Activated B cell treated with CpG ODN at 0.5 μM for 24 hours (primary cell): ENCODE results near the gene SF3A1. TPM values are rescaled to one million over a fixed set of nuclear protein-coding genes. Genes with fewer than 3 reads are reported as not detected.
"Not testable (repeated sequence)": the region's sequence is repeated elsewhere in the genome, so short reads cannot be mapped to it uniquely, and the experiment has no call there.

Experiments used
- ATAC-seq: fragments of 200-7000 bp; cut with Tn5 transposase; one replicate; pipeline ENCODE4 v1.10.0; 2021; ENCODE audit warnings: low read depth, mild to moderate bottlenecking, moderate library complexity
- CTCF ChIA-PET: fragments of 350-600 bp; sonication (Branson Sonifier 250); formaldehyde crosslinking; loops from one replicate; lab custom pipeline; 2021; ENCODE audit warnings: antibody characterized with exemption; lab: Charles Lee
- POLR2A ChIA-PET: fragments of 350-600 bp; sonication (Branson Sonifier 250); formaldehyde crosslinking; loops from one replicate; lab custom pipeline; 2021; ENCODE audit warnings: antibody characterized with exemption; lab: Charles Lee
- DNase-seq: peaks from one replicate; pipeline ENCODE4 v3.0.0; 2022
- H3K27ac Mint-ChIP-seq: one replicate; pipeline ENCODE4 v1.8.0; 2020; ENCODE audit warnings: mixed read lengths
- H3K27me3 Mint-ChIP-seq: one replicate; pipeline ENCODE4 v1.8.0; 2021; ENCODE audit warnings: mixed read lengths
- H3K36me3 Mint-ChIP-seq: one replicate; pipeline ENCODE4 v1.8.0; 2021; ENCODE audit warnings: low read depth, mixed read lengths
- H3K4me1 Mint-ChIP-seq: one replicate; pipeline ENCODE4 v1.8.0; 2021; ENCODE audit warnings: mixed read lengths
- H3K4me3 Mint-ChIP-seq: one replicate; pipeline ENCODE4 v1.8.0; 2020; ENCODE audit warnings: mild to moderate bottlenecking, mixed read lengths
- H3K9me3 Mint-ChIP-seq: one replicate; pipeline ENCODE4 v1.8.0; 2020; ENCODE audit warnings: mixed read lengths
- intact Hi-C: fragments of 100-400 bp; cut with micrococcal nuclease; formaldehyde crosslinking; loops from one replicate; pipeline ENCODE4 v1.15.1; 2024
- total RNA-seq: library from RNA; stranded (reverse); gene quantifications from 2 replicates; pipeline ENCODE4 v1.2.3, GENCODE V29; 2022
- TF ChIP-seq, protein P1 (sequence below): fragments of 200-600 bp; IDR thresholded peaks from one replicate; pipeline ENCODE4 v1.8.0; 2022; ENCODE audit warnings: antibody characterized with exemption, mild to moderate bottlenecking

The SF3A1 gene
- total RNA-seq, 1 donor from 2014 or later, result 263 TPM

DNA sequence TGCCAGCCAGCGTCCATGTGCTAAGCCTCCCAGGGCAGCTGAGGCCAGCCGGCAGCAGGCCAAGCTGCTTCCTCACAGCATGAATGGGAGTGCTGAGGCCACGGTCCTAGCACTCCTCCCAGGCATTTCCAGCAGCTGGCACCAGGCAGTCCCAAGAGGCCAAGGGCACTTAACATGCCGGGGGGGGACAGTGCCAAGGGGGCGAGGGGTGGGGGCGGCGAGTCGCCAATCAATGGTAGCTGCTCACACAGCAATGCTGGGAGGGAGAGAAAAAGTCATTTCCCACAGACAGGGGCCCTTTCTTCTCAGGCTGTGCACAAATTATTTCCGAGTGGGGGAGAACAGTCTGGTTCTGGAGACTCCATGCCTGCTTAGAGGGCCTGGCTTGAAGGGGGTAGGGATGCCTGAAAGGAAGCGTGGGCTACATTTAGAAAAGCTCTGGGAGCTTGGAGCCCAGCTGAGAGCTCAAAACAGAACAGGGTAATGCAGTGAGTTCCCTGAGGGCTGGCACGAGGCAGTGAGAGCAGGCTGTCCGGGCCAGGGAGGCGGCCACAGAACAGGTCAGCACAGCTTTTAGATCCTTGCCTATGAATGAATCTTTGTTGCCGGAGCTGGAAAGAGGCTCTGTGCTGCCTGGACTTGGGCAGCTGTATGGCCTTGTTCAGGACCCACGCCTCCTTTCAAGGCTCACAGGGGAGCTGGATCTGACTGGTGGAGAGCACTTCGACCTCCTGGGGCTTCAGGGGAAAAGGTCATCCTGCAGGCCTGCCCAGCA lies 15.6 kb downstream of the SF3A1 start:
- ChIA-PET POLR2A (interaction anchor here (1.0 to 1.4 kb wide), 2 partner anchors 52 to 83 kb away, joined by 3 read pairs; partner anchors contain the start of gene CASTOR1), CTCF (interaction anchor here (2.1 kb wide), 1 partner anchor 53 kb away, joined by 10 read pairs; no protein-coding TSS in a partner anchor)
- Mint-ChIP-seq H3K36me3 (peaks cover 99% of the 10 kb centered on the region), H3K4me1 (no peaks in the 10 kb centered on the region), H3K4me3 (no peak overlapping the region), H3K27me3 (no peaks in the 10 kb centered on the region), H3K9me3 (no peaks in the 10 kb centered on the region), H3K27ac (no peak overlapping the region)
- TF ChIP-seq, protein P1, sequence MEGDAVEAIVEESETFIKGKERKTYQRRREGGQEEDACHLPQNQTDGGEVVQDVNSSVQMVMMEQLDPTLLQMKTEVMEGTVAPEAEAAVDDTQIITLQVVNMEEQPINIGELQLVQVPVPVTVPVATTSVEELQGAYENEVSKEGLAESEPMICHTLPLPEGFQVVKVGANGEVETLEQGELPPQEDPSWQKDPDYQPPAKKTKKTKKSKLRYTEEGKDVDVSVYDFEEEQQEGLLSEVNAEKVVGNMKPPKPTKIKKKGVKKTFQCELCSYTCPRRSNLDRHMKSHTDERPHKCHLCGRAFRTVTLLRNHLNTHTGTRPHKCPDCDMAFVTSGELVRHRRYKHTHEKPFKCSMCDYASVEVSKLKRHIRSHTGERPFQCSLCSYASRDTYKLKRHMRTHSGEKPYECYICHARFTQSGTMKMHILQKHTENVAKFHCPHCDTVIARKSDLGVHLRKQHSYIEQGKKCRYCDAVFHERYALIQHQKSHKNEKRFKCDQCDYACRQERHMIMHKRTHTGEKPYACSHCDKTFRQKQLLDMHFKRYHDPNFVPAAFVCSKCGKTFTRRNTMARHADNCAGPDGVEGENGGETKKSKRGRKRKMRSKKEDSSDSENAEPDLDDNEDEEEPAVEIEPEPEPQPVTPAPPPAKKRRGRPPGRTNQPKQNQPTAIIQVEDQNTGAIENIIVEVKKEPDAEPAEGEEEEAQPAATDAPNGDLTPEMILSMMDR, result no peak
- intact Hi-C loops, result no loop called here
- ATAC-seq (no peak), DNase-seq (no peak)

DNA sequence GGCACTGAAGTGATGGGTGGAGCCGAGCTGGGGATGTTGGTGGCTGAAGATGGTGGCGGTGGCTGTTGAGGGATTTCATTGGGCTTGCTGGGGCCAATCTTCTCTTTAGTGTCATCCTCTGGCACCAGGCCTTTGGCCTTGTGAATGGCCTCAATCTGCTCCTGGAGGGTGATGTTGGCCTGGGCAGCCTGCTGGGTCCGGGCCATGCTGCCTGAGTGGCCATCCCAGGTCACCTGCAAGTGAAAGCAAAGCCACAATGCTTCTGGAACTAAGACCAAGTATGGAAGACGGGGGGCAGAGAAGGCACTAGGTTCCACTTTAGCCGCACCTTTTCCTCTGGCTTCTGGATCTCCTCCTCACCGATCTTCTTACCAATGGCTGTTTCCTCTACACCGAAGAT lies 17.9 kb downstream of the SF3A1 start:
- DNase-seq (no peak), ATAC-seq (no peak)
- peaks cover 99% of the 10 kb centered on the region for H3K36me3 Mint-ChIP-seq
- POLR2A ChIA-PET, result no interaction called here
- CTCF ChIA-PET, result no interaction called here
- H3K27me3 Mint-ChIP-seq, result no peaks in the 10 kb centered on the region
- TF ChIP-seq, protein P1, result no peak
- H3K4me3 Mint-ChIP-seq, result no peak overlapping the region
- H3K4me1 Mint-ChIP-seq, result no peaks in the 10 kb centered on the region
- intact Hi-C loops, result no loop called here
- no peaks in the 10 kb centered on the region for H3K9me3 Mint-ChIP-seq
- no peak overlapping the region for H3K27ac Mint-ChIP-seq

DNA sequence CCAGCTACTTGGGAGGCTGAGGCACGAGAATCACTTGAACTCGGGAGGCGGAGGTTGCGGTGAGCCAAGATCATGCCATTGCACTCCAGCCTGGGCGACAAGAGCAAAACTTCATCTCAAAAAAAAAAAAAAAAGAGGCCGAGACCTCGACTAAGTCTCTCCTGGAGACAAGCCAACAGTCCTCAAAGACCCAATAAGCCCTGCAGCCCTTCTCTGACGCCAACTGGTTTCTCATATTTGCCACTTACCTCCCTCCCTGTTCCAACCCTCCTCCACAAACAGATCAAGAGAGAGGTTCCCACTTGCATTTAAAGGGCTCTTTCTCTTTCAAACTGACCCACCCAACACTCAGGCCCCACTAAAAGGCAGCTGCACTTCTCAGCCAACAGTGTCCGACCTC lies 18.4 kb downstream of the SF3A1 start:
- H3K9me3 Mint-ChIP-seq, CTCF ChIA-PET, DNase-seq, H3K27ac Mint-ChIP-seq, H3K4me1 Mint-ChIP-seq, H3K4me3 Mint-ChIP-seq, ATAC-seq, H3K27me3 Mint-ChIP-seq, POLR2A ChIA-PET, intact Hi-C loops: not testable (repeated sequence)
- peaks cover 99% of the 10 kb centered on the region for H3K36me3 Mint-ChIP-seq

DNA sequence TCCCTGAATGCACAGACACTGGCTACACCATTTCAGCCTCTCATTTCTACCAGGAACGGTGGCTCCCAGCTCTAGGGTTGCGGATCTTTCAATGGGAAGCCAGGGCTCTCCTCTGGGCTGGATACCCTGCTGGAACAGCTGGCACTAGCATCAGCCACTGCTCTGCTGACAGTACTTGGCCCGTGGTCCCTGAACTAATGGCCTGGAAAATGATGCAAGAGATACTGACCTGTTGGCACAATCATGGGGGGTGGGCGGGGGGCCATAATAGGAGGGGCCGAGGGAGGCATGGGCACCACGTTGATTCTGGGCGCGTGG lies 19.3 kb downstream of the SF3A1 start:
- TF ChIP-seq, protein P1, result no peak
- no peak overlapping the region for H3K27ac Mint-ChIP-seq
- DNase-seq (no peak), ATAC-seq (no peak)
- no peaks in the 10 kb centered on the region for H3K4me1 Mint-ChIP-seq
- no peaks in the 10 kb centered on the region for H3K27me3 Mint-ChIP-seq
- intact Hi-C loops, result no loop called here
- peaks cover 99% of the 10 kb centered on the region for H3K36me3 Mint-ChIP-seq
- ChIA-PET POLR2A (no interaction called here), CTCF (no interaction called here)
- H3K4me3 Mint-ChIP-seq, result no peak overlapping the region
- H3K9me3 Mint-ChIP-seq, result no peaks in the 10 kb centered on the region

DNA sequence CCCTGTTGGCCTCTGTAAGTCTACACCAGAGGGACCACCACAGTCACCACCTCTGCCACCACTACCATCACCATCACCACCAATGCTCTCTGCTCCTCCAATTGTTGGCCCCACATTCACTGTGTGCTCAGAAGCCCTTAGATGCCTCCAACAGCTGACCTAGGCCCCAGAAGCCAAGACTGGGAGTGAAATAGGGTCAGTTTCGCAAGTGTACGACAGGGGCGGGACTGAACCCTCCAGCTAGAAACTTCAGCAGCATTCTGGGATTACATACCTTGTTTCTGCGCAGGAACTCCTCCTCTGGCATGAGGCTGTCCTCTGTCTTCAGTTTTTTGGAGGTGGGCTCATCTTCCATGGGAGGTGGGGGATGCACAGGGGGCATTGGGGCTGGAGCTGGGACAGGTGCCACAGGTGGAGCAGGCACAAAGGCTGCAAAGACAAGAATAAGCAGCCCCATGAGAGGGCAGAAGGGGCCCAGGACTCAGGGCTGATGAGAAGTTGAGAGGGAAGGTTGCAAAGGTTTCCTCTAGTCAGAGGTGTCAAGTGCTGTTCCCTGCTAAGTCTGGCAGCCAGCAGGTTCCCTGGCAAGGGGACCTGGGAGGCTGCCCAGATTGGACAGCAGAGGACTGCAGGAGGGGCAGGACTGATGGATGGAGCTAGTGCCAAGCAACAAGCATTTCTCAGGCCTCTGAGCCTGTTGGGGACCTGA lies 19.8 kb downstream of the SF3A1 start:
- ChIA-PET POLR2A (interaction anchor here (0.8 kb wide), 1 partner anchor 49 kb away, joined by 3 read pairs; no protein-coding TSS in a partner anchor), CTCF (no interaction called here)
- Mint-ChIP-seq H3K4me1 (no peaks in the 10 kb centered on the region), H3K27me3 (no peaks in the 10 kb centered on the region), H3K27ac (no peak overlapping the region), H3K9me3 (no peaks in the 10 kb centered on the region), H3K36me3 (peaks cover 98% of the 10 kb centered on the region), H3K4me3 (no peak overlapping the region)
- intact Hi-C loops, result no loop called here
- TF ChIP-seq, protein P1, result no peak
- DNase-seq (no peak), ATAC-seq (no peak)
